OCI-LY1 (cell line): Measurements from ENCODE around the gene RET.

Experiments used
- H2AFZ ChIP-seq: fragments of 200-600 bp; sonication (generic), shearing (Covaris generic); 2 replicates; pipeline ENCODE4 v1.6.0; 2014; ENCODE audit warnings: antibody characterized with exemption, mild to moderate bottlenecking, low read length
- H3F3A ChIP-seq: fragments of 200-600 bp; sonication (generic), shearing (Covaris generic); 2 replicates; pipeline ENCODE4 v1.6.0; 2014; ENCODE audit warnings: mild to moderate bottlenecking, antibody characterized with exemption, low read length, moderate library complexity; ENCODE audit not compliant: insufficient read depth
- H3K27ac ChIP-seq: fragments of 200-600 bp; sonication (generic); 2 replicates; pipeline ENCODE4 v1.5.1; 2014; ENCODE audit warnings: low read length, mixed run types, mild to moderate bottlenecking, low read depth; ENCODE audit not compliant: poor library complexity, severe bottlenecking
- H3K27me3 ChIP-seq: fragments of 200-600 bp; sonication (generic); 2 replicates; pipeline ENCODE4 v1.6.0; 2014; ENCODE audit warnings: antibody characterized with exemption, mild to moderate bottlenecking, low read length, moderate library complexity; ENCODE audit not compliant: insufficient read depth
- H3K36me3 ChIP-seq: fragments of 200-600 bp; sonication (generic); 2 replicates; pipeline ENCODE4 v1.6.1; 2014; ENCODE audit warnings: mild to moderate bottlenecking, antibody characterized with exemption, low read length, moderate library complexity, mixed read lengths; ENCODE audit not compliant: insufficient read depth
- H3K4me1 ChIP-seq: fragments of 200-600 bp; sonication (generic); 2 replicates; pipeline ENCODE4 v1.5.1; 2014; ENCODE audit warnings: mild to moderate bottlenecking, low read length, moderate library complexity; ENCODE audit not compliant: insufficient read depth, severe bottlenecking
- H3K4me2 ChIP-seq: fragments of 200-600 bp; sonication (generic), shearing (Covaris generic); 2 replicates; pipeline ENCODE4 v1.6.1; 2014; ENCODE audit warnings: low read length
- H3K4me3 ChIP-seq: fragments of 200-600 bp; sonication (generic); 2 replicates; pipeline ENCODE4 v1.5.1; 2014; ENCODE audit warnings: low read length, low read depth, mild to moderate bottlenecking, mixed read lengths; ENCODE audit not compliant: poor library complexity, severe bottlenecking
- H3K79me2 ChIP-seq: fragments of 200-600 bp; shearing (Covaris generic); 2 replicates; pipeline ENCODE4 v1.6.1; 2016; ENCODE audit warnings: mixed run types, low read length, mixed read lengths; ENCODE audit not compliant: insufficient read depth
- H3K9ac ChIP-seq: fragments of 200-600 bp; sonication (generic), shearing (Covaris generic); 2 replicates; pipeline ENCODE4 v1.6.1; 2014; ENCODE audit warnings: mild to moderate bottlenecking, low read length, mixed read lengths
- H3K9me2 ChIP-seq: fragments of 200-600 bp; sonication (generic), shearing (Covaris generic); 2 replicates; pipeline ENCODE4 v1.6.1; 2014; ENCODE audit warnings: low read depth, mild to moderate bottlenecking, low read length, mixed read lengths
- H3K9me3 ChIP-seq: fragments of 200-600 bp; shearing (Covaris generic); 2 replicates; pipeline ENCODE4 v1.6.1; 2014; ENCODE audit warnings: low read length, mixed read lengths
- H4K20me1 ChIP-seq: fragments of 200-600 bp; sonication (generic), shearing (Covaris generic); 2 replicates; pipeline ENCODE4 v1.6.0; 2016; ENCODE audit warnings: mild to moderate bottlenecking, low read length; ENCODE audit not compliant: insufficient read depth
- CTCF ChIP-seq: fragments of 200-600 bp; sonication (generic), shearing (Covaris generic); IDR thresholded peaks from 2 replicates; pipeline ENCODE4 v1.5.1; 2017; ENCODE audit warnings: mild to moderate bottlenecking, antibody characterized with exemption, low read length, moderate library complexity, mixed read lengths
- EZH2 ChIP-seq: fragments of 200-600 bp; sonication (generic), shearing (Covaris generic); IDR thresholded peaks from 2 replicates; pipeline ENCODE4 v1.8.0; 2017; ENCODE audit warnings: borderline replicate concordance, mixed run types, mild to moderate bottlenecking, antibody characterized with exemption, low read length, moderate library complexity, mixed read lengths

Gene RET

GRCh38 chr10:43041422-43042342 is 35.2 kb upstream of the RET start:
- Histone ChIP-seq H3K4me2 (no peak overlapping the region), H3K4me1 (no peaks in the 10 kb centered on the region), H3K9me3 (no peaks in the 10 kb centered on the region), H2AFZ (no peak overlapping the region), H3K9me2 (no peaks in the 10 kb centered on the region), H3F3A (no peaks in the 10 kb centered on the region), H3K4me3 (no peak overlapping the region), H3K27ac (no peak overlapping the region), H3K9ac (no peak overlapping the region), H4K20me1 (no peaks in the 10 kb centered on the region), H3K27me3 (no peaks in the 10 kb centered on the region), H3K36me3 (no peaks in the 10 kb centered on the region), H3K79me2 (no peaks in the 10 kb centered on the region)
- TF ChIP-seq EZH2, result no peak
- no peak for TF ChIP-seq CTCF

GRCh38 chr10:43042503-43043341 is 34.1 kb upstream of the RET start:
- Histone ChIP-seq H3K9ac (no peak overlapping the region), H3K4me3 (no peak overlapping the region), H3K27me3 (no peaks in the 10 kb centered on the region), H3K36me3 (no peaks in the 10 kb centered on the region), H3K79me2 (no peaks in the 10 kb centered on the region), H3F3A (no peaks in the 10 kb centered on the region), H3K9me3 (no peaks in the 10 kb centered on the region), H3K4me2 (no peak overlapping the region), H3K9me2 (no peaks in the 10 kb centered on the region), H4K20me1 (no peaks in the 10 kb centered on the region), H3K4me1 (no peaks in the 10 kb centered on the region), H3K27ac (no peak overlapping the region), H2AFZ (no peak overlapping the region)
- TF ChIP-seq CTCF, result no peak
- no peak for TF ChIP-seq EZH2

GRCh38 chr10:43043342-43043772 is 33.5 kb upstream of the RET start:
- H3K9me3 ChIP-seq, result no peaks in the 10 kb centered on the region
- no peaks in the 10 kb centered on the region for H3K36me3 ChIP-seq
- no peaks in the 10 kb centered on the region for H3K79me2 ChIP-seq
- no peak overlapping the region for H3K4me3 ChIP-seq
- H4K20me1 ChIP-seq, result no peaks in the 10 kb centered on the region
- no peak overlapping the region for H3K9ac ChIP-seq
- H2AFZ ChIP-seq, result no peak overlapping the region
- no peaks in the 10 kb centered on the region for H3K27me3 ChIP-seq
- TF ChIP-seq CTCF (no peak), EZH2 (no peak)
- no peak overlapping the region for H3K27ac ChIP-seq
- no peak overlapping the region for H3K4me2 ChIP-seq
- no peaks in the 10 kb centered on the region for H3F3A ChIP-seq
- H3K4me1 ChIP-seq, result no peaks in the 10 kb centered on the region
- no peaks in the 10 kb centered on the region for H3K9me2 ChIP-seq
